Anterior cingulate cortex (tissue), 58 donors: Measurements from ENCODE around the gene STAC3.
A peak's percentile ranks its signal among the peaks of the same experiment; 100 is the strongest.

Experiments used
- DNase-seq, 58 donors: peaks; one replicate each; lab custom pipeline; 2025; lab: John Stamatoyannopoulos, UW

STAC3 gene

GRCh38 chr12:57255916-57256315 lies 4.9 kb upstream of the STAC3 start:
- DNase-seq: no peak

- DNase-seq: no peak
These were observed 3.7 kb upstream of the STAC3 start for GRCh38 chr12:57254506-57255280.

- no peak for DNase-seq
These were observed 446 bp downstream of the STAC3 start for GRCh38 chr12:57250541-57250940.

DNA sequence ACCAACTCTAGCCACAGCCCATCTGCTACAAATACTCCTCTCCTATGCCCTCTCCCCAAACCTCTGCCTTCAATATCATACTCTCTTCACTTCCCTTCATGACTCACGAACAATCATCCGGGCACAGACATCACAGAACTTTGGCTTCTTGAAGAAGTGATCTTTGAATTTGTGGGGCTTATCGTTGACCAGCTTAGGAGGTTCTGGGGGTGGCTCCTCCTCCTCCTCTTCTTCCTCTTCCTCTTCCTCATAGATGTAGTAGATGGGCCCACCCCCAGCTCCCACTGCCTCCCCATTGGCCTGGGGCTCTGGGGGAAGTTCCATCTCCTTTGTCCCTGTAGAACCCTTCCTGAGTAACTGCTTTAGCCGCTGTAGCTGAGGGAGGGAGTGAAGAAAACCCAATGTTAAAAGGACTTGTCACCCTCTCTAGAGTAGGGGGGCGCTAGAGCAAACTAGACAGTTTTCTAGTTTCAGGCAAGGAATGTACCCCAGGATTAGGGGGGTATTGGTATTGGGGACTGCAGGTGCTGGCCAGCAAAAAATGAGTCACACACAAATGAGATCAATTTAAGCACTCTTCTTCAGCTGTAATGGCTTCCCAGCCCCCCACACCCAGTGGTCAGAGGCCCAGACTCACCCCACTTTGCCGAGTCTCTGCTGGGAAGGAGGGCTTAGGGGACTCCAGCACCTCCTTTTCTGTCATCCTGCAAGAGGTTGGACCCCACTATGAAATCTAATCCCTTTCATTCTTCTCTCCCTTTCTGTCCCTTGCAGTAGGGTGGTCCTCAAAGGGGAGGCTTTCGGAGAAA lies 1.8 kb downstream of the STAC3 start:
- peak in 2 of 58 donors; percentile 16 to 24 for DNase-seq

DNA sequence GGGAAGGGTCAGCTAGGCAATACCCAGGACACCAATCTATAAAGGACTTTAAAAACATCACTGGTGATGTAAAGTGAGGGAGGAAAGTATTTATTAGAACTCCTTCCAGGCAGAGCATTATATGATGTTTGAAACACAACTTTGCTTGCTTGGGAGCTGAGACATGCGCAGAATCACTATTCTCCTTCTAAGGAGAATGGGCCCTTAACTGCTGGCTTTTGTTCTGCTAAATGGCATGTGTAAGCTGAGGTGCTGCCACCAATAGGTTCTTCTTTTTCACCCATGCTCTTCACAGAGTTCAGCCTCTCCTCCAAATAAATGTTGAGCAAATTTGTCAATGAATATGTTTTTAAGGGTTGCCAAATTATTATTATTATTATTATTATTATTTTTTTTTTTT lies 3.9 kb downstream of the STAC3 start:
- DNase-seq: no peak

DNA sequence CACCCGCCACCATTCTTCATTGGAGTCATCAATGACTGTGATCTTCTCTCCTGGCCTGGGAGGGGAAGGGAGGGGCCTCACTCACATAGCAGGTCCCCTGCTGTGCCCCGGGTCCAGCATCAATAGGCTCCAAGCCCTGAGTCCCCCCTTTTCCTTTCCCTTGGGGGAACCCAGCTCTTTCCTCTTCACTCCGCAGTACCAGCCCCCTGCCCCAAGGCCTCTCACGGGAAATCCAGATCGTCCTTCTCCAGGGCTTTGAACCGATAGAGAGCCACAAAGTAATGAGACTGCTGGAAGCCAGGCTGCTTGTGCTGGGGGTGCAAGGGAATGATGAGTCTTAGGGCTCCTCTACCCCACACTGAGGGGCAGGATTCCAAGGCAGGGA lies 6.7 kb downstream of the STAC3 start:
- no peak for DNase-seq

DNA sequence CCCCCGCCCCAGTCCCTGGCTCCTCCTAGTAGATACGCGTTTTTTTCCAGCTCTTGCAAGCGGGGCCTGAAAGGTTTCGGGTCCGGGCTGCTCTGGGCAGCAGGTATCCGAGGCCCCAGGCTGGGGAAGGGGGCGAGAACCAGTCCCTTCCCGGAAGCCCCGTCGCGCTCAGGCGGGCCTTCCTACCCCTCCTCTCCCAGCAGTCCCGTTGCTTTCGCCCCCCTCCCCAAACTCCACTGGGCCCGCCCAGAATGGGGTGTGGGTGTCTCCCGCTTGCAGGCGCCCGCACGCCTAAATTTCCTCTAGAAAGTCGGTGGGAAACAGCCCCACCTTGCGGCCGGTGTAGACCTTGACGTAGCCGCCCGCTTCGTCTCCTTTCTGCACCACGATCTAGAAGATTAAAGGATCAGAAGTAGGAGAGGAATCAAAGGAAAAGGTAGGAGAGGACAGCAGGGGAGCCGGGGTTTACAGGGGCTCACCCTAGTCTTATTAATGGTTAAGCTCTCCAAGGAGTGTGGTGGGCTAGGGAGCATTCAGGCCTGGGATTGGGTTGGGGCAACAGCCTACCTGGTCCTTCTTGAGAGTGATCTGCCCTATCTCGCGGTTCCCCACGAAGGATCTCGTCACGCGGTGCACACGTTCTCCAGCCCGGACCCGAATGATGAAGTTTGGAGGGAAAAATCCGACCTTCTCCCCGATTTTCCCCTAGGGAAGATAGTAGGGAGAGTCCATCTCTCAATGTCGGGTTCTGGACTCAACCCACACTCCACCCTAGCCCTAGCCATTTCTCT lies 7.3 kb downstream of the STAC3 start:
- peak in 45 of 58 donors; percentile 10 to 74 (median 35) for DNase-seq

GRCh38 chr12:57242691-57243454 lies 8.1 kb downstream of the STAC3 start:
- DNase-seq: peak in 33 of 58 donors; percentile 12 to 84 (median 35)

DNA sequence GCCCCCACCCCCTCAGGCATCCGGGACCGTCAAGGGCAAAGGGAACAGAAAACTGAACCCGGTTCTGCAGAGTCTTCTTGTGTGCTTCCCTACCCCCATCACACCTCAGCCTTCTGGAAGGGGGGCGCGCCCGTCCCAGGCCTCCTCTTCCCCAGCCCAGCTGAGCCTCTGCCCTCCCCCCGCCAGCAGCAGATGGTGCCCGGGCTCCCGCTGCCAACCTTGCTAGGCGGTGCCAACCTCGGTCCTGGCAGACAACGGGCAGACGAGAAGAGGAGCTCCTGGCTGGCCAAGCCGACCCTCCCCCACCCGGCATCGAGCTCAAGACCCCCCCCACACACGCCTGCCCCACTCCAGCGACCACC lies 8.7 kb downstream of the STAC3 start:
- peak in 33 of 58 donors; percentile 17 to 84 (median 34) for DNase-seq

GRCh38 chr12:57241402-57242310 lies 9.3 kb downstream of the STAC3 start:
- peak in 10 of 58 donors; percentile 18 to 63 (median 20) for DNase-seq

DNA sequence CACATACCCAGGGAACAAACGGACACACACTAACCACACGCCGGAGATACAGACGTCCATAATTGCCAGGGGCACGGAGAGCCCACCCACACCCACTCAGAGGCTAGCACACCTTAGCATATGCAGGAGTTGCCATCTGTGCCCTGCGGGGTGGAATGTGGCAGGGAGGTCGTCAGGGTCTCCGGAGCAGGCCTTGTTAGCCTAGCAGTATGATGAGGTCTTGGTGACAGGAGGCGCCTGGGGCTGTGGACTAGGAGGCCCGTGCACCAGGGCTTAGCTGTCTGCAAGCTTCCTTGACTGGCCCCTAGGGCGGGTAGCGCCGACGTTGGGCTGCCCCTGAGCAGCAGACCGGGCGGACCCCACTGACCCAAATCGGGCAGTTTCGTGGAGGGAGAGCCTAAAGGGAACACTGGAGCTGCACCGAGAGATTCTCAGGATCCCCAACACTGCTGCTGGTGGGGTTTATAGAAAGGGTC lies 10.0 kb downstream of the STAC3 start:
- peak in 5 of 58 donors; percentile 29 to 56 (median 42) for DNase-seq

GRCh38 chr12:57240066-57240921 lies 10.7 kb downstream of the STAC3 start:
- peak in 56 of 58 donors; percentile 19 to 88 (median 58) for DNase-seq

DNA sequence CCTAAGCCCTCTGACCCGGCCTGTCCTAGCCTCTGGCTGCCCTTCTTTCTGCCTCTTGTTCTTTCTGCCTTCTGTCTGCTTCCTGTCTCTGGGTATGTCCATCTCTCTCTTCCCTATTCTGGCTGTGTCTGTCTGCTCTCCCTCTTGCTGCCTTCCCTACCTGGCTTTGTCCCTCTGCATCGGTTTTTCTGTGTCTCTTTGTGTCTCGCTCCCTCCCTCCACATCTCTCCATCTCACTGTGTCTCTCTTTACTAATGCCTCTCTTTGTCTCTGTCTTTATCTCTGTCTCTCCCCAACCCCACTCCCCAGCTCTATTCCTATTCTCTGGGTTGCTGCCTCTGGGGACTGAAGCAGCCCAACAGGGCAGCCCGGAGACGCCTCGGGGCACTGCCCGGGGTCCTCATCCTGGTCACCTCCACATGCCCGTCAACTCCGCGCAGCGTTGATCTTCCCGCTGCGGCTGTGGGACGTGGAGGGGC lies 11.4 kb downstream of the STAC3 start:
- DNase-seq: peak in 3 of 58 donors; percentile 48 to 57 (median 50)

DNA sequence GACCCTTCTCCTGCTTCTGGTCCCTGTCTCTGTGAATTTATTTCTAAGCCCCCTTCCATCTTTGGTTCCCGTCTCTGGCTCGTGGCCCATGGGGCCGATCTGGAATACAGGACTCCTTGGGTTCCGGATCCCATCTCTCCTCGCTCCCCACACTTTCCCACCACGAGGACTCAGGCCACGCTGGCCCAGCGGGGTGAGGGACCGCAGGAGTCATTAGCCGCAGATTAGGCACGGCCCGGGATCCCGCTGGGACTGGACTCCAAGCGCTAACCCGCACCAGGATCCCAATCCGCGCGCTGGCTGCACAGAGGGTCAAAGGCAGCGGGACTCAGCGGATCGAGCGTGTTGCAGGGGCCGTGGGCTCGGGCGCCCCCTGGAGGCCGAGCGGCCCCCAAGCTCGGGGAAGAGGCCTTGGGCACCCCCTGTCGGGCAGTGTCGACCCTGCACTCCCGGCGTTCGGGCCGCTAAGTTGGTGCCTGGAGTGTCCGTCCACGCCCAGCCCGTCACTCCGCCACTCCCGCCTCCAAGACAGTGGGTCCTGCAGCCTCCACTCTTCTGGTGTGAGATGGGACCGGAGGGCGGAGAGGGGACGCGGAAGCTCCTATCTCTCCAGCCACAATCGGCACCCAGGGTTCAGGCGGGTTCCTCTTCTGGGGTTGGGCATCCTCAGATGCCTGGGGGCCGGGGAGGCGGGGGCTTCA lies 12.0 kb downstream of the STAC3 start:
- peak; percentile 20 to 90 (median 74) for DNase-seq

DNA sequence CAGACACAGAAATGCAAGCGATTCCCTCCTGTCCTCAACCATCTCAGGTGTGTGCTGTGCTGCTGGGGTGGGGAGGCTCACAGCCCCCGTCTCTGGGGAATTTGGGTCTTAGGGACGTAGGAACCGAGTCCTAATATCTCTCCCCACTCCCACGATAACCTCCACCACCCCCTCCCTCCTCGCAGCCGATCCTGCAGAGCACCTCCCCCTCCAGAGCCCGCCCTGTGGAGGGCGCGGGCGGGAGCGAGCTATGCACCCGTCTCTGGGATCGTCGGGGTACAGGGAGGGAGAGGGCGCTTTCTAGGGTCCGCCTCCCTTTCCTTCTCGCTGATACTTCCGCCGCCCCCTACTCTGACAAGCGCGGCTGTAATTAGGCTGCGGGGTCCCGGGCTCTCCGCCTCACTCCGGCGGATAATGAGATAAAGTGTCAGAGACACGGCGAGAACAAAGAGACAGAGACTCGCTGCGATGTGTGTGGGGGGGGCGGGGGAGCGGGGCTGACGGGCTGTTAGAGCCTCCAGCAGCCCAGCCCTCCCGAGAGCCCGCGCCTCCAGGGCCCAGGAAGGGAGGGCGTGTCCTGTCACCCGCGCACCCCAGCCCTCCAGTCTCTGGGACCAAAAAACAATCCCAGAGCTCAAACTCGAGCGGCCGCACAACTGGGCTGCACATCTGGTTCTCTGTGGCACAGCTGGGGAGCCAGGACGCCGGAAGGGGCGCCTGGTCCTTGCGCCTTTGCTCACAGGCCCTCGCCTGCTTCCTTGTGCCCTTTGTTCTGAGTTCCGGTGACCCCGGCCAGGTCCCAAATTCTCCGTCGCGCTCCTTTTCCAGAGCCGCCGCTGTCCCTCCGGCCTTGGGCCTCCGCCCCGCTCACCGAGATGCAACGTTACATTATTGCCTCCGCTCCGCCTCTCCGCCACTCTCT lies 12.8 kb downstream of the STAC3 start:
- DNase-seq: no peak

DNA sequence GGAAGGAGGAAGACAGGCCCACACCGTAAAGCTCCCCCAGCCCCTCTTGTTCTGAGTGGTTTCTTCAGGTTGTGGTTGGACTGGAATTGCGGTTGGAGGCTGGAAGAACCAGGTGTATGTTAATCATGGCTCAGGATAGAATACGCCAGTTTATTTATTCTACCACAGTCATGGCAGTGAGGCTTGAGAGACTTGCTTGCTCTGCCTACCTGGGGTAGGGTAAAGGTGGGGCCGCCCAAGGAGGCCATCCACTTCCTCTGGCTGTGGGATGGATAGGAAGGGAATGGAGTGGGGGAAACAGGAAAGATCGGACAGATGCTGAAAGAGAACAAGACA lies 13.4 kb downstream of the STAC3 start:
- no peak for DNase-seq
